Thoracic aorta (tissue), 2 donors: ENCODE data around the gene CCL1. TPM values are rescaled to one million over a fixed set of nuclear protein-coding genes. Genes with fewer than 3 reads are reported as not detected.

Experiments used
- ATAC-seq: fragments of 150-250 bp; one replicate; pipeline ENCODE4 v1.8.0; 2017; ENCODE audit warnings: low read depth; ENCODE audit not compliant: insufficient number of reproducible peaks, low FRiP score
- DNase-seq: peaks from one replicate; pipeline ENCODE4 v3.0.0-alpha.2; 2020; ENCODE audit warnings: low spot score
- H3K27ac ChIP-seq, 2 donors: fragments of 200-600 bp; sonication (generic); 1 replicate in 1 of 2; 2 replicates in 1 of 2; pipeline ENCODE4 v1.5.1; 2016; ENCODE audit warnings: mild to moderate bottlenecking in 2 of 2, moderate library complexity in 2 of 2
- H3K27me3 ChIP-seq: fragments of 200-600 bp; sonication (generic); replicated peaks from 2 replicates; pipeline ENCODE4 v1.6.0; 2016; ENCODE audit warnings: mild to moderate bottlenecking; ENCODE audit not compliant: insufficient read depth
- H3K36me3 ChIP-seq: fragments of 200-600 bp; sonication (generic); one replicate; pipeline ENCODE4 v1.5.1; 2016
- H3K4me1 ChIP-seq, 2 donors: fragments of 200-600 bp; sonication (generic); 1 replicate in 1 of 2; 2 replicates in 1 of 2; pipeline versions ENCODE4 v1.5.1 to v1.6.0; 2016; ENCODE audit warnings: low read depth in 2 of 2, mild to moderate bottlenecking in 1 of 2; ENCODE audit not compliant: control insufficient read depth in 1 of 2
- H3K4me3 ChIP-seq: fragments of 200-600 bp; sonication (generic); 2 replicates; pipeline ENCODE4 v1.5.1; 2016; ENCODE audit warnings: mild to moderate bottlenecking
- H3K9me3 ChIP-seq: fragments of 200-600 bp; sonication (generic); 2 replicates; pipeline ENCODE4 v1.5.1; 2016
- CTCF ChIP-seq: fragments of 200-600 bp; sonication (generic); IDR thresholded peaks from one replicate; pipeline ENCODE4 v1.5.1; 2019; ENCODE audit warnings: antibody characterized with exemption
- total RNA-seq, 2 donors: library from RNA; depleted of rRNA; stranded (reverse); fragments of >200 nt; gene quantifications; one replicate each; pipeline versions ENCODE4 v1.1.0 to v1.2.3, GENCODE V29; 2016

Gene CCL1
- total RNA-seq, 2 donors from 2014 or later, result not detected

GRCh38 chr17:34360601-34361270, 2.3 kb downstream of the CCL1 start:
- H3K27ac ChIP-seq, result no peak overlapping the region
- H3K4me1 ChIP-seq, result no peaks in the 10 kb centered on the region
- ATAC-seq (no peak), DNase-seq (no peak)
- H3K36me3 ChIP-seq, result no peaks in the 10 kb centered on the region
- no peaks in the 10 kb centered on the region for H3K27me3 ChIP-seq
- no peak overlapping the region for H3K4me3 ChIP-seq
- TF ChIP-seq CTCF, result no peak
- no peaks in the 10 kb centered on the region for H3K9me3 ChIP-seq

GRCh38 chr17:34358631-34359030, 4.4 kb downstream of the CCL1 start:
- H3K36me3 ChIP-seq, result no peaks in the 10 kb centered on the region
- TF ChIP-seq CTCF, result no peak
- ATAC-seq (no peak), DNase-seq (no peak)
- no peaks in the 10 kb centered on the region for H3K9me3 ChIP-seq
- no peaks in the 10 kb centered on the region for H3K27me3 ChIP-seq
- no peak overlapping the region for H3K27ac ChIP-seq
- H3K4me3 ChIP-seq, result no peak overlapping the region
- peaks cover 0 to 3% of the 10 kb centered on the region in 2 donors for H3K4me1 ChIP-seq

- Histone ChIP-seq H3K4me1 (peaks cover 0 to 3% of the 10 kb centered on the region in 2 donors), H3K36me3 (no peaks in the 10 kb centered on the region), H3K27ac (no peak overlapping the region), H3K27me3 (no peaks in the 10 kb centered on the region), H3K9me3 (no peaks in the 10 kb centered on the region), H3K4me3 (no peak overlapping the region)
- no peak for TF ChIP-seq CTCF
- DNase-seq (no peak), ATAC-seq (no peak)
Observed at GRCh38 chr17:34357398-34357797, 5.6 kb downstream of the CCL1 start.

GRCh38 chr17:34356194-34356593, 6.8 kb downstream of the CCL1 start, which contains the start of gene CCL13:
Gene CCL13, plus strand, starts transcription at chr17:34356480. Its CDS starts 47 bp downstream, at chr17:34356527.
- ATAC-seq, result no peak
- peaks cover 0 to 3% of the 10 kb centered on the region in 2 donors for H3K4me1 ChIP-seq
- H3K27me3 ChIP-seq, result no peaks in the 10 kb centered on the region
- H3K9me3 ChIP-seq, result no peaks in the 10 kb centered on the region
- no peak for DNase-seq
- no peaks in the 10 kb centered on the region for H3K36me3 ChIP-seq
- no peak within 1 kb of the TSS for H3K4me3 ChIP-seq
- H3K27ac ChIP-seq, result no peak within 1 kb of the TSS
- TF ChIP-seq CTCF, result no peak

GRCh38 chr17:34354637-34355036, 8.4 kb downstream of the CCL1 start:
- no peaks in the 10 kb centered on the region for H3K27me3 ChIP-seq
- no peaks in the 10 kb centered on the region for H3K9me3 ChIP-seq
- H3K27ac ChIP-seq, result no peak overlapping the region
- peaks cover 11 to 12% of the 10 kb centered on the region in 2 donors for H3K4me1 ChIP-seq
- H3K36me3 ChIP-seq, result no peaks in the 10 kb centered on the region
- TF ChIP-seq CTCF, result no peak
- ATAC-seq, result no peak
- no peak overlapping the region for H3K4me3 ChIP-seq
- DNase-seq, result no peak
